HG02852 (cell line): ENCODE data around the gene SCAMP4.

Experiments
- ATAC-seq: cut with Tn5 transposase; IDR thresholded peaks from one replicate; pipeline ENCODE4 v1.9.1; 2021; ENCODE audit warnings: mild to moderate bottlenecking, moderate library complexity; ENCODE audit not compliant: unreplicated experiment

Gene SCAMP4, protein sequence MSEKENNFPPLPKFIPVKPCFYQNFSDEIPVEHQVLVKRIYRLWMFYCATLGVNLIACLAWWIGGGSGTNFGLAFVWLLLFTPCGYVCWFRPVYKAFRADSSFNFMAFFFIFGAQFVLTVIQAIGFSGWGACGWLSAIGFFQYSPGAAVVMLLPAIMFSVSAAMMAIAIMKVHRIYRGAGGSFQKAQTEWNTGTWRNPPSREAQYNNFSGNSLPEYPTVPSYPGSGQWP

GRCh38 chr19:1905110-1905862 lies at the start of gene SCAMP4, which contains the start of gene ADAT3:
Gene SCAMP4 (plus strand): TSS chr19:1905399. CDS start chr19:1915020, 9,621 bp downstream.
Gene ADAT3 (plus strand): TSS chr19:1905399. CDS start chr19:1912048, 6,649 bp downstream.
- peak; percentile 72 for ATAC-seq

DNA sequence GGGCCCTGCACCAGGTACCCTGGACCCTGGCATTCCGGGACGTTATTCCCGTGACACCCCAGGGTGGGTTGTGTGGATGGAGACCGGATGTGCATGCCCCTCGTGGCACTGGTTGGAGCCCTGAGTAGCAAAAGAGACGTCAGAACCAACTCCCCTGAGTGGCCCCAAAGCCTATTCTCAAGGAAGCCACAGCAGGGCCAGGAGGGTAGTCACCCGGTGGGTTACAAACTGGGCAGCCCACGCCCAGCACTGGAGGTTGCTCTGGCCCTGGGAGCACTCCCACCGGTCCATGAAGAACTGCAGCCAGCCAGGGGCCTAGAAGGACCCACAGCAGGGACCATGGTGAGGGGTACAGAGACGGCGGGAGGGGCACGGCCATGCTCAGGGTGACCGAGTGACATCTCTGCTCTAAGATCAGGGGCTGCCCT lies 49.4 kb upstream of the SCAMP4 start:
- no peak for ATAC-seq

DNA sequence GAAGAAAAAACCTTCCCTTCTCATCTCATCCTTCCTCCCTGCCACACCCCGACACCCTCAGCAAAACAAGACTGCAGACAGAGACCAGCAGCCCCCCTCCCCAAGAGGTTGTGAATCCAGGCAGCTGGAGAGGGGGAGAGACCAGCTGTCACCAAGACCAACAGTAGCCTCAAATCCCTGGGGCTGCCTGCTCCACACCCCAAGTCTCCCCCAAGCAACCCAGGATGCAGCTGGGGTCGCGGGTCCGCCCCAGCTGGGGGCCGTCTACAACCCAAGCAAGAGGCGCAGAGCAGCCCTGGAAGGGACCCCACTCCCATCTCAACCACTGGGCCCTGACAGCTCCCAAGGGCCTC lies 48.9 kb upstream of the SCAMP4 start:
- no peak for ATAC-seq

DNA sequence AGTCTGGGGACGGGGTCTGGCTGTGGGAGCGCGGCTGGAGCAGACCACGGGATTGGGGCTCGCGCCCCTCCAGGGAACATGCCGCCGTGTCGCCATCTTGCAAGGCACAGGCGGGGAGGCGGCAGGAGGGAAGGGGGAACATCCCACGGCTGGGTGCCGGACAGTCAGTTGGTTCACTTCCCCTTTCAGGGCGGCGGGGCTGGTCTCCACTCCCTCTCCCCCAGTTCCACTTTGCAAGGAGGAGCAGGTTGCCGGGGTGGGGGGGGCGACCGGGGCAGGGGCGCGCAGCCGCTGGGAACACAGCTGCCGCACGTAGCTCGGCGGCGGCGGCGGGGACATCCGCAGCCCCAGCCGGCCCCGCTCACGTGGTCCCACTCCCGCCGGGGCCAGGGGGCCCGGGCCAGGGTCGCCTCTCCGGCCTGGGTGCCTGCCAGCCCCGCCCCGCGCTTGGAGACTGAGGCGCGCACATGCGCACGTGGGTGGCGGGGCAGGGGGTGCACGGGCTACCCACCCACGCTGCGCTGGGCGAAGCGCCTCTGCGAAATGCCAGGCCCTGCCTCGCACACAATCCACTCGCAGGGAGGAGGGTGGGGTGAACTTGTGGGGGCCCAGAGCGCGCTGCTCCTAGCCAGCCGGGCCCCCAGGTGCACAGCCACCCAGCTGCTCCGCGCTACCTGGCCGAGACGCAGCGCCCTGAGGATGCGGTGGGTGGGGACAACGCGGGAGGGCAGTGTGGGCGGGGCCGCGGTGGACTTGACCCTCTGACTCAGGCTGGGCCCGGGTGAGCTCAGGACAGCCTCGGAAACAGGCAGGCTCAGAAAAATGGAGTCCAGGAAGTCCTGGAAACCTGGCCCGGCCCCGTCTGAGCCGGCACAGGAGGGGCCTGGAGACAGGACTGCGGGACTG lies 48.2 kb upstream of the SCAMP4 start:
- no peak for ATAC-seq

DNA sequence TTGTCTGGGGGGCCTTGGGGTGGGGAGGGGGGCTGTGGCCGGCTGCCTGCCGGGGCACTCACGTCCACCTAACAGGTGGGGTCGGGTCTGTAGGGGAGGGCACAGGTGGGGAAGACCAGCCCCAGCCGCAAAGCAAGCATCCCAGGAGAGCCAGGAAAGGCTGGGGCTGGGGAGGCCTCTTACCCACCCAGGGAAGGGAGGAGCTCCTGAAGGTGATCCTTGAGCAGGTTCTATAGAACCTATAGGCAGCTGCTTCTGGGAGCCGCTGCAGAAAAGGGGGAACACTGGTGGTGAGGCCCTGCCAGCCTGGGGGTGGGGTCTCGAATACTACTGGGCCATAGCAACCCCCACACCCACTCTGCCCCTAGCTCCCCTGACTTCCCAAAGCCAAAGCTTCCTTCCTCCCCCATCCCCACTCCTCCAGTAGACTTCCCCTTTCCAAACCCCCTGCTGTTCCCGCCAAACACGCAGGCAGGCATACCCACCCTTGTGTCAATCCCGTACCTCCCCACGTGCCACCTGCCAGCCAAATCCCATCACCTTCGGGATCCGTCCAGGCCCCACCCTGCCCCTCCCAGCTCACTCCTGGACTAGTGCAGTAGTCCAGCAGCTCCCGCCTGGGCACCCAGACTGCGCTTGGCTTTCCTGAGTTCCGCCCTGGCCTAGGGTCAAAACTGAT lies 47.4 kb upstream of the SCAMP4 start:
- ATAC-seq: no peak

DNA sequence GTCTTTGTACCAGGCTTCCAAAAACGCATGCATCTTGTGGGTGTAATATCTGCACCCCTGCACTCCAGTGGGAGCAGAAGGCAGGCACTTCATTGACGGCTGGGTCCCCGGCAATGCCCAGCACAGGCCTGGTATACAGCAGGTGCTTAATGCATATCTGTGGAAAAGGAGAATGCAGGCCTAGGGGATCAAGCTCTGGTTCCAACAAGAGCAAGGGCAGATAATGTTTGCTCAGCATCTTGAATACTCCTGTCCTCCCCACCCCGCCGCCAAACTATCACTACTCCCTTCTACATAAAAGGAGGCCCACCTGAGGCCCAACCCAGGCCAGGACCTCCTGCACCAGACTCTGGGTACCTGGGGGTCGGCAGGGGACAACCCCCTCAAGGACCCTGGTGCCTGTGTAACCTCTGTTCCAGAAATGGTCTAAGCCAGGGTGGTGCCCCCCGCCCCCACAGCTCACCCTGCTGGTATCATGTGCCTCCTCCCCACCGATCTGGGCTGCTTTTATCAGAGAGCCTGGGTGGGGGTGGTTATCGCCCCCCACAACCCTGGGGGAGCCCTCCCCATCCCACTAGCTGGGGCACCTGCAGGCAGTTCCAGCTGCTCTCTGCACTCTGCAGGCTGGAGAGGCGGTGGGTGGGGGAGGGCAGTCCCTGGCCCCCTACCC lies 46.7 kb upstream of the SCAMP4 start:
- no peak for ATAC-seq

- no peak for ATAC-seq
Measured at GRCh38 chr19:1859331-1859781, 45.8 kb upstream of the SCAMP4 start.

DNA sequence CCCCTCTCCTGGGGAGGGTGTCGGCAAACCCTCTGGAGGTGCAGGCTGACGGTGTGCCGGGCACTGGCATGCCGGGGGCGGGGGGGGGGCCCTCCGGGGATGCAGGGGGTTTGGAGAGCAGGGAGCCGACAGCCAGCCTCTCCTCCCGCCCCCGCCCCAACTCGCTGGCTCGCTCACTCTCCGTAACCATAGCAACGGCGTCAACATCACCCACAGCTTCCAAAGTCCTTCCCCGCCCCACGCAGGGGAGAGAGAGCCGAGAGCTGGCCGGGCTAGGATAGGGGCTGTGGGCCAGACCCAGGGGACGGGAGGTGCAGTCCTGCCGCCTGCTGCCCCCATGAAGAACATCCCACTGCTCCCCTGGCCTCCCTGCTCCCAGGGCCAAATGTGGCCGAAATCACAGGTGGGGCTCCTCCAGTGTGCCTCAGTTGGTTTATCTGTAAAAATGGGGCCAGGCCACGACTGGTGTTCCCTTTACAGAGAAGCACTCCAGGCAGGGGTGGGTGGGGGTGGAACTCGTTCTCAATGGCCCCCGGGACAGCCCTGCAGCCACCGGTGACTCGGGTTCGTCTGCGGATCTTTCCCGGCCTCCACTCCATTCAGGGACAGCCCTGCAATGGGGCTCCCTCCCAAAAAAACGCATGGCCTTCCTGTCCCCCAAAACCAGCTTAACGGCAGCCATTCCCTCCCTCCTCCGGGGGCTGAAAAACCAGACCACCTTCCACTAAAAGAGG lies 45.0 kb upstream of the SCAMP4 start:
- ATAC-seq: no peak

- no peak for ATAC-seq
Measured at GRCh38 chr19:1860821-1861598, 44.2 kb upstream of the SCAMP4 start.

DNA sequence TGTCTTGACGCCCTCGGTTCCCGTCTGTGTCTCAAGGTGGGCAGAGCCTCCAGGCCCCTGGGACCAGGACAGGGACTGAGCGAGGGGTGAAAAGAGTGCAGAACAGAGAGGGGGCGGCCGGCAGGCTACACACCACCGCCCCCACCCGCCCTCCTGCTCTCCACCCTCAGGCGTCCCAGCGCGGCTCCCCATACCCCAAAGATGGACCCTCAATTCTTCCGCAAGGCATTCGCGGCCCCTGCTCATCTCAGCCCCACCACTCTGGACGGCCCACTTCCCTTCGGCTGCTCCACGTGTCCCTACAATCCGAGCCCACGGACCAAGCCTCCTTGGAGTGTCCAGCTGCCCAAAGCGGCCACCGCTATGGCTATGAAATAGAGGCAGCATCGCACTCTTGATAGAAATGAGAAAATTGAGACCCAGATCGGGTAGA lies 43.6 kb upstream of the SCAMP4 start:
- no peak for ATAC-seq

- ATAC-seq: no peak
Measured at GRCh38 chr19:1862068-1862423, 43.2 kb upstream of the SCAMP4 start.

DNA sequence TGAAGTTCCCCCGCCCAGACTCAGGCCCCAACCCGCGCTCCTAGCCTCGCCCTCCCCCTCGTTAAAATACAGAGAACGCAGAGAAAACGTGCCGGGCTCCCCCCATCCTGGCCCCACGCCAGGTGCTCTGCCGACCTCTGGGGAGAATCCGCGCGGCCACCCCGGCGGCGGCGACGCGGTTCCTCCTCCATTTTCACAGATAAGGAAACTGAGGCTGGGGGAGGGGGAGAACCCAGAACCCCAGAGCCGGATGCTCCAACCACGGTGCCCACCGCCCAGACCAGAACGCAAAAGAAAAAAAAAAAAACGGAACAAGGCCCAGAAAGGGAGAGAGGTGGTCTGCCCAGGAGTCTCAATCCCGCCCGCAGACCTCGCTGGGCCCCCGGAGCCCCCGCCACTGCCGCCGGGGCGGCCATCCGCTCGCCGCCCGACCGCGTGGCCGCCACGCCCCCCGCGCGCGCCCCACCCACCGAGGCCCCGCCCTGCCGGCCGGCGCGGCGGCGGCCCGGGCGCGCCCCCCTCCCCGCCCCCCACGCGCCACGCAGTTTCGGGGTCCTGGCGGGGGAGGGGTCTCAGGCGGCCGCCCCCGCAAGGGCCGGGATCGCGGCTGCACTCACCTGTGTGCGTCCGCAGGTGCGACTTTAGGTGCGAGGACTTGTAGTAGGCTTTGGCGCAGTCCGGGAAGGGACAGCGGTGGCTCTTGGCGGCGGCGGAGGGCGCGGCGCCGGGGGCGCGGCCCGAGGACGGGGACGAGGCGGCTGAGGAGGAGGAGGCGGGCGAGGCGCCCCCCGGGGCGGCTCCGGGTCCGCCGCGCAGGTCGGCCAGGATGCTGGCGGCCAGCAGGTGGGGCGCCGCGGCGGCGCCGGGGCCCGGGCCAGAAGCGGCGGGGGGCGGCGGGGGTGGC lies 42.5 kb upstream of the SCAMP4 start:
- ATAC-seq: peak; percentile 2

DNA sequence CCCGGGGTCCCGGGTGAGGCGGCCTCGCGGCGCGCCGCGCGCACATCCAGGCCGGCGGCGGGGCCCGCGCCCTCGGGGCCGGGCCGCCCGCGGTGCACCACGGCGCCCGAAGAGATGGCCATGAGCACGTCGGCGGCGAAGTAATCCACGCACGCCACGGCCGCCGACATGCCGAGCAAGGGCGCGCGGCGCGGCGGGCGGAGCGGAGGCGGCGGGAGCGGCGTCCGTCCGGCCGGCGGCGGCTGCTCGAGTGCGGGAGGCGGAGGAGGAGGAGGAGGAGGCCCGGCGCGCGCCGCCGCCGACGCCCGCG lies 41.9 kb upstream of the SCAMP4 start, which contains the start of gene KLF16:
Gene KLF16 (minus strand): TSS at position 252 of the 310 bp plus-strand sequence. CDS start 82 bp downstream, at position 170.
- no peak for ATAC-seq

GRCh38 chr19:1863638-1864479 lies 41.3 kb upstream of the SCAMP4 start:
- ATAC-seq: peak; percentile 54

- ATAC-seq: peak; percentile 31
Measured at GRCh38 chr19:1864480-1865171, 40.6 kb upstream of the SCAMP4 start.
